ENCODE data around the gene TEX19. TPM values are rescaled to one million over a fixed set of nuclear protein-coding genes. Genes with fewer than 3 reads are reported as not detected.

TEX19 gene
- total and polyA plus RNA-seq, 2 of the 8 experiments (the other 6 are each of a cell fraction or from before 2014, with no cell fraction given): 0.54 to 0.80 TPM

- Histone ChIP-seq H2BK15ac (ENCODE audit: low read length) (no peak overlapping the region), H3K14ac (ENCODE audit: insufficient read length) (no peak overlapping the region), H3K18ac (ENCODE audit: extremely low read depth, low read length) (no peak overlapping the region), H3K56ac (replicated peaks; ENCODE audit: insufficient read length, low read depth, low read length) (no peak overlapping the region), H3K27ac (ENCODE audit: low read depth, low read length) (no peak overlapping the region), H3K36me3 (ENCODE audit: control insufficient read depth in 2 of 4, insufficient read depth in 4 of 4, low read length in 3 of 4) (no peaks in the 10 kb centered on the region), H2AK5ac (ENCODE audit: low read depth, low read length) (no peak overlapping the region), H4K20me1 (replicated peaks in 1 of 2; ENCODE audit: control insufficient read depth in 1 of 2, insufficient read depth in 2 of 2, low read length in 2 of 2) (peaks cover 0 to 5% of the 10 kb centered on the region in 2 experiments), H2BK20ac (ENCODE audit: low read length) (no peak overlapping the region), H4K5ac (ENCODE audit: insufficient read length, low read depth, low read length) (no peak overlapping the region), H3K23ac (ENCODE audit: insufficient read length) (no peak overlapping the region), H3K4me3 (ENCODE audit: extremely low read depth in 1 of 4, insufficient read depth in 2 of 4, low read depth in 3 of 4, low read length in 4 of 4) (no peak overlapping the region), H2BK5ac (ENCODE audit: low read depth, low read length) (no peak overlapping the region), H3K4me1 (replicated peaks in 1 of 4; ENCODE audit: control insufficient read depth in 3 of 4, insufficient read depth in 4 of 4, low read length in 3 of 4) (no peaks in the 10 kb centered on the region; a peak in 1 of 7 replicates), H3K23me2 (ENCODE audit: low read depth, low read length) (no peaks in the 10 kb centered on the region), H3K79me1 (ENCODE audit: low read depth, low read length) (no peaks in the 10 kb centered on the region), H4K91ac (replicated peaks; ENCODE audit: insufficient read length, low read length) (no peak overlapping the region), H3K79me2 (ENCODE audit: control insufficient read depth in 1 of 2, insufficient read depth in 2 of 2, low read length in 2 of 2) (no peaks in the 10 kb centered on the region), H3K9ac (replicated peaks in 1 of 4; ENCODE audit: extremely low read depth in 1 of 4, low read depth in 3 of 4, low read length in 3 of 4) (no peak overlapping the region), H3K4me2 (ENCODE audit: insufficient read depth in 1 of 2, low read depth in 2 of 2, low read length in 2 of 2) (no peak overlapping the region), H3K9me3 (ENCODE audit: insufficient read depth in 2 of 2, low read depth in 1 of 2, low read length in 1 of 2) (no peaks in the 10 kb centered on the region), H2BK12ac (ENCODE audit: low read depth, low read length) (no peak overlapping the region), H4K8ac (ENCODE audit: extremely low read depth, insufficient read depth, low read length) (no peak overlapping the region), H2BK120ac (replicated peaks; ENCODE audit: low read depth, low read length) (no peak overlapping the region), H2AFZ (ENCODE audit: low read length) (no peak overlapping the region), H3K4ac (replicated peaks; ENCODE audit: insufficient read length, low read depth, low read length) (no peak overlapping the region), H3K27me3 (replicated peaks in 1 of 4; ENCODE audit: control insufficient read depth in 3 of 4, extremely low read depth in 1 of 4, insufficient read depth in 3 of 4, low read length in 3 of 4) (peaks cover 9 to 24% (median 18%) of the 10 kb centered on the region in 4 experiments; a peak in 6 of 7 replicates)
- DNase-seq (ENCODE audit: low read depth in 1 of 2, low spot score in 2 of 2) (no peak), FAIRE-seq (no peak)
- CTCF ChIA-PET (ENCODE audit: partially characterized antibody): interaction anchor here (0.6 to 1.3 kb wide), 3 partner anchors 11 to 557 kb away, joined by 3 read pairs; no protein-coding TSS in a partner anchor
- POLR2A ChIA-PET (ENCODE audit: partially characterized antibody): interaction anchor here (0.6 to 1.1 kb wide), 2 partner anchors 45 to 235 kb away, joined by 3 to 6 read pairs; partner anchors contain the start of gene SECTM1
- 85% methylated on average over 10 of the region's 10 CpGs; no CpG with 5 or more reads in 1 of the 2 experiments for WGBS, 2 experiments (ENCODE audit: extremely low coverage in 1 of 2, insufficient coverage in 1 of 2, insufficient read length in 1 of 2, insufficient replicate concordance in 2 of 2, low coverage in 1 of 2, low lambda C conversion rate in 2 of 2, missing lambda C conversion rate in 1 of 2)
- TF ChIP-seq TBP (IDR thresholded peaks at IDR 0.05; ENCODE audit: low read depth, low read length) (no peak), NRF1 (IDR thresholded peaks at IDR 0.05; ENCODE audit: low read depth, low read length) (no peak), CBX8 (IDR thresholded peaks at IDR 0.05; ENCODE audit: borderline replicate concordance, low read depth, low read length) (no peak), KDM5A (IDR thresholded peaks at IDR 0.05; ENCODE audit: low read length) (no peak), SP1 (IDR thresholded peaks at IDR 0.05; ENCODE audit: low read depth, low read length) (no peak), POU5F1 (IDR thresholded peaks at IDR 0.05; ENCODE audit: low read depth, low read length) (no peak), SRF (IDR thresholded peaks at IDR 0.05; ENCODE audit: low read depth, low read length) (no peak), RXRA (IDR thresholded peaks at IDR 0.05; ENCODE audit: insufficient read depth, low read depth, low read length) (no peak), KDM4A (IDR thresholded peaks at IDR 0.05; ENCODE audit: low read depth, low read length, severe bottlenecking) (no peak), EZH2 (IDR thresholded peaks at IDR 0.05; ENCODE audit: low read depth, low read length, severe bottlenecking) (no peak), ATF2 (IDR thresholded peaks at IDR 0.05; ENCODE audit: low read length) (no peak), ATF3 (IDR thresholded peaks at IDR 0.05; ENCODE audit: insufficient read depth, low read depth, low read length) (no peak), CHD2 (IDR thresholded peaks at IDR 0.05; ENCODE audit: low read length) (no peak)
Observed at GRCh38 chr17:82378741-82379021, 19.6 kb downstream of the TEX19 start.
